CD4-positive, alpha-beta T cell treated with Interferon gamma for 1 hour (primary cell): ENCODE data around the gene HEXB.

Source experiments
- DNase-seq: peaks from one replicate; pipeline ENCODE4 v3.0.0-alpha.2; 2020

HEXB gene

DNA sequence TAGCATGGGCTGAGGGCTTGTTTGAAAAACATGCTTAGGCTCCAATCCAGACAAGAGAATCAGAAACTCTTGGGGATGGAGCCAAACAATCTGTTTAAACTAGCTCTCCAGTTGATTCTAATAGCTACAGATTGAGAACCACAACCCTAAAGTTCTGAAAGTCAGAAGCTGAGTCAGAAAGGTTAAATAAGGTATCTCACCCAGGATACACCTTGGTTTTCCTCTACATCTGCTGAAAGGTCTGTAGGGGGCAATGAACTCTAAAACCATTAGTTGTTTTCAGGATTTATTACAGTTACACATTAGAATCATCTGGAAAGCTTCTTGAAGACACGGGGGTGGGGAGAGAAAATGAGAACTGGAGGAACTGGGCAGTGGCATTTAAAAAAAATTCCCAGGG lies 76.2 kb downstream of the HEXB start:
- DNase-seq, result no peak

DNA sequence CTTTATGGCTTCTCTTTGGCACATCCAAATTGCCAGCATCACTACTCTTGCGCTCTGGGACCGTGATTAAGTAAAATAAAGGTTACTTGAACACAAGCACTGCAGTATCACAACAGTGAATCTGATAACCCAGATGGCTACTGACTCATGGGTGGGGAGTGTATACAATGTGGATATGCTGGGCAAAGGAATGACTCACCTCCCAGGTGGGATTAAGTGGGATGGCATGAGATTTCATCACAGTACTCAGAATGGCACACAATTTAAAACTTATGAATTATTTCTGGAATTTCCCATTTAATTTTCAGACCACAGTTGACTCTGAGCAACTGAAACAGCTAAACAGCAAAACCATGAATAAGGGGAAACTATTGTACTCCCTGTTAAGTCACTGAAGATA lies 77.6 kb downstream of the HEXB start:
- DNase-seq, result no peak

DNA sequence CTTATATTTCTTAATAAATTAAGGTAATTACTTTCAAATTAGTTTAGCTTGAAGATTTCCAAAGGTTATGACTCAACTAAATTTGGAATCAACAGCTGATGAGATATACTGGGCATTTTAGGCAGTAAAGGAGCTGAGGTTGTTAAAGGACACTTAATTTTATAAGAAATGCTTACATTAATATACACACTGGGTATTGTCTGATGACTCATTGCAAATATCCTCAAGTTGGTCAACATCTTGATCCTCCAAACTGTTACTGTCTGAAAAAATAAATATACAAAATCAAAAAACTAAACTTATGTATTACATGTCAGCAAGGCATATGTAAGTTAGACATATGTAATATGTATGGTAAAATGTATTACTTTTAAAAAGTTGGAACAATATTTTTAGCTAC lies 78.5 kb downstream of the HEXB start:
- DNase-seq, result no peak

DNA sequence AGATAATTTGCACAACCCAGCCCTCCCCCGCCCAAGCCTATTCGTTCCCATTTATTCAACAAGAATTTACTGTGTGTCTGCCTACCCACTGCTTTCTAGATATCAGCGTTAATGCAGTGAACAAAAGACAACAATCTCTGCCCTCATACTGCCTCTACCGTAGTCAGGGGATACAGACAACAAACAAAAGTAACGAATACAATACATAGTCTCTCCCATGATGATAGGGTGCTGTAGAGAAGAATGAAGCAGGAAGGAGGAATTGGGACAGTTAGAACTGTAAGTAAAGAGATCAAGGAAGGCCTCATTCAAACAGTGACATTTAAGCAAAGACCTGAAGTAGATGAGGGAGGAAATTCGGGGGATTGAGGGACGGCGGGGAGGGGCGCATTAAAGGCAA lies 80.2 kb downstream of the HEXB start:
- DNase-seq, result no peak

DNA sequence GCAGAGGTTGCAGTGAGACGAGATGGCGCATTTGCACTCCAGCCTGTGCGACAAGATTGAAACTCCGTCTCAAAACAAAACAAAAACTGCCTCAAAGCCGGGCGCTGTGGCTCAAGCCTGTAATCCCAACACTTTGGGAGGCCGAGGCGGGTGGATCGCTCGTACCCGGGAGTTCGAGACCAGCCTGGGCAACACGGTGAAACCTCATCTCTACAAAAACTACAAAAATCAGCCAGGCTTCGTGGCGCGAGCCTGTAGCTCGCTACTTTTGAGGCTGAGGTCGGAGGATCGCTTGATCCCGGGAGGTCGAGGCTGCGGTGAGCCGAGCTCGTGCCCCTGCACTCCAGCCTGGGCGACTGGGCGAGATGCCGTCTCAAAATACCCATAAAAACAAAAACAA lies 80.9 kb downstream of the HEXB start:
- no peak for DNase-seq

DNA sequence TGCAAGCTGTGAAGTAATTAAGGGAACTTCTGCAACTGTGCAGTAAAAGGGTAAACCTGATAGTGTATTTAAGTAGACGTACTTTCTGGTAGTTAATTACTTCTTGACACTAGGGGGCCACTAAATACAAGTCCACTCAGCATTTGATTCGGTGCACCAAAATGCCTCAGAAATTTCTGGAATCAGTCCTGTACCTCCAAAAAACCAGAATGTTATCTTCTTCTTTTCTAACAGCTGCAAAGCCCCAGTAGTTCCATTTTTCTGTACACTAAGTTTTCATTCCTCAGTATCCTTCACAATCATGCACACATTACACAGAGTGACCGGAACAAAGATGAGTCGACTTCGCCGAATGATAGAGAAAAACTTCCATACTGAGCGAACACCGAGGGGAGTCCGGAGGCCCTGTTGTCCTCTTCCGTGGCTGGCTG lies 81.4 kb downstream of the HEXB start:
- no peak for DNase-seq

DNA sequence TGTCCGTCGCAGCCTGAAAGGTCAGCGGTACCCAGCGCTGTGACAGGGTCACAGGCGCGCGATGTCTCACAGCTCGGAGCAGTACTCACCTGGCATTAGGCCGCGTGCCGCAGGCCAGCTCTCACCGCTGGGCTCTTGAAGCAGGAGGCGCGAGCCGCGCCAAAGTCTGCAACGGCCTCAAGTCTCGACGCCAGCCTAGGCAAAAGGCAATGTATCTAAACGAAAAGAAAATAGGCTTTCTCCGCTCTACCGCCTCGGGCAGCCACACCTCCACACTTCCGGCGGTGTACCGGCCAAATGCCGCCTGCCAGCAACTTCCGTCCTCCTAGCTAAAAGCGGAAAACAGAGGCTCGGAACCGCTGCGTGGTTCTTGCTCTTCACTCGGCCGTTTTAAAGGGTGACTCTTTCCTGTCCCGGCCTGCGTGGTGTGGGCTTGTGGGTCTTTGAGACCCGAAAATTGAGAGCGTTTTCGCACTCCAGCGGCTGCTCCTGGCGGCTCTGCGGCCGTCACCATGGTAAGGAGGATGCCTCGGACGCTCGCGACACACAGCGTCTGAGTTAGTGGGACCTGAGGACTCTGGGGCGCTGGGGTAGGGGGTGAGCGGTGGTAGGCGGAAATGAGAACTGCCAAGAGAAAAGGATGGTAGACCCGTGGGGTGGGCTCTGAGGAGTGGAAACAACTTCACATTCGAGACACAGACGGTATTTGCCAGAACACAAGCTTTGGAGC lies 82.0 kb downstream of the HEXB start, which contains the start of the genes GFM2 and NSA2:
Gene GFM2 (minus strand): TSS at position 269 of the 730 bp plus-strand sequence. CDS start 3,375 bp downstream, outside the sequence.
Gene NSA2 (plus strand): TSS at position 401 of the 730 bp plus-strand sequence. CDS start 112 bp downstream, at position 513.
- peak; percentile 89 for DNase-seq

DNA sequence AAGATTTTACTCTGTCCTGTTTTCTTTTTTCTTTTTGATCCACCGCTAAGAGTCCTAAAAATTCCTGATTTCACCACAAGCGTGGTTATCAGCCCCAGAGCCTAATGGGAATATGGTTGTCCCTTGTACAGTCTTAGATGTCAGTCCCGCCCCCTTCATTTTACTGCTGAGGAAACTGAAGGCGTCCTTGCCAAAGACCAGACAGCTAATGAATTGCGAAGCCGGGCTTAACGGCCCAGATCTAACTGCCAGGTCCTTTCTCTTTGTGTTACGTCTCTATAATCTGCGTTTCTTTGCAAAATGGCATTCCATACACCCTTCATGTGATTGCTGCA lies 82.5 kb downstream of the HEXB start:
- DNase-seq, result no peak
